ENCODE measurements around the gene TPK1.

TPK1 gene

DNA sequence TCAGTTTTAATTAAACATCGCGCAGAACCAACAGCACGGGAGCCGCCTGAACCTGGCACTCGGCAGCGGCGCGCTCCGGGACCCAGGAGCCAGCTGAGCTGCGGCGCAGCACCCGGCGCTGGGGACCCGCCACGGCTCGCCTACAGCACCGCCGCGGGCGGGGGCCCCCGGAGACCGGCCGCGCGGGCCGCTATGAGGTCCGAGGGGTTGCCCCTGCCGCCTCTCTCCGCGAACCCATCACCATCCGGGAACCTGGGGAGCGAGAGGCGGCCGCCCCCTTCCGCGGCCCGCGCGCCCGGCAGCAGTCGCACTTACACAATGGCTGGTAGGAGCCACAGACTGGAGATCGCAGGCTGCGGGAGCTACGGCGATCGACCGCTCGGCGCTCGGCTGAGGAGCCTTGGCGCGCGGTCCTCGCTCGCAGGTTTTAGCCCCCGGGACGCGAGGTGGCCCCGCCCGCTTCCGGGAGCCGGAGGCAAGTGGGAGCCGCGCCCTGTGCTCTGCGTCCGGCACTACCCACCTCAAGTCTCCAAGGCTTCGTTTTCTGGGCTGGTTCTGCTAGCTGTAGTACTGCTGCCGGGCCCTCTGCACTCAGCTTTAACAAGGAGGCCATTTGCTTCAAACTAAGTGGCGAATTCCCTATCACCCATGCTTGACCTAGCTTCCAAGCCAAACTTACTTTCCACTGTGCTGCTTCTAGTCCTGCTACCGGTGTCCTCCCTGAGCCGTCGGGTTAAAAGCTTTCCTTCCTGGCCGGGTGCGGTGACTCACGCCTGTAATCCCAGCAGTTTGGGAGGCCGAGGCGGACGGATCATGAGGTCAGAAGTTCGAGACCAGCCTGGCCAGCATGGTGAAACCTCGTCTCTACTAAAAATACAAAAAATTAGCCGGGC is at the start of gene TPK1:
Gene TPK1 (minus strand): TSS at position 402 of the 893 bp plus-strand sequence. CDS start 451 bp downstream, outside the sequence.
- DNase-seq = peak; percentile 93

DNA sequence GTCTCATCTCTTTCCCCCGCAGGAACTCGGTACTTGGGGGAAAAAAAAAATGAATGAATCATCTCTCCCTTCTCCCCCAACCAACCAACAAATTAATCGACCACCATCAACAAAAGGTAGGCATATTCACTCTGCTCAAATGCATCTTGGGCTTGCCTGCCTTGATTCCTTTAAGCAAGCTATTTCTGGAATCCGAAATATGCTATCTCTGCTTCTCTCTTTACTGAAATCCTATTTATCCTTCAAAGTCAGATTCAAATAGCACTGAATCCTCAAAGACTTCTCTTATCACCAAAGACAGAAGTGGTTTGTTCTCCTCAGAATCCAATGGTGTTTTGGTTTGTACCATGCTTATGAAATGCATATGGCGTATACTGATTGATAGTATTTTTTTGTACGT is 49.6 kb upstream of the TPK1 start:
- DNase-seq = no peak

DNA sequence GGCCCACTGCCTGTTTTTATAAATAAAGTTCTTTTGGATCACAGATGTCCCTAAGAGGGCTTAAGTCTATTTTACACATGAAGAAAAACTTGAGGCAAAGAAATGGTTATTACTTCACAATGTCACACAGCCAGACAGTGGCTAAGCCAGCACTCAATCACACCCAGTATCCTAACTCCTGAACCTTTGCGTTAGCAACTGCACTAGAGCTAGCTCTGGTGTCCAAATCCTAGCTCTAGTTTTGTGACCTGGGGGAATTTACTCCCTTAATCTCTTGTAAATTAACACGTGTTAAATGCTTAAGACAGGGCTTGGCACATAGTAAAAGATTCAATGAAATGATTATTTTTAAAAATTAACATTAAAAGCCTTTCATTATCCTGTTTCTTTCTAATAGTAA is 49.0 kb upstream of the TPK1 start:
- DNase-seq = no peak

DNA sequence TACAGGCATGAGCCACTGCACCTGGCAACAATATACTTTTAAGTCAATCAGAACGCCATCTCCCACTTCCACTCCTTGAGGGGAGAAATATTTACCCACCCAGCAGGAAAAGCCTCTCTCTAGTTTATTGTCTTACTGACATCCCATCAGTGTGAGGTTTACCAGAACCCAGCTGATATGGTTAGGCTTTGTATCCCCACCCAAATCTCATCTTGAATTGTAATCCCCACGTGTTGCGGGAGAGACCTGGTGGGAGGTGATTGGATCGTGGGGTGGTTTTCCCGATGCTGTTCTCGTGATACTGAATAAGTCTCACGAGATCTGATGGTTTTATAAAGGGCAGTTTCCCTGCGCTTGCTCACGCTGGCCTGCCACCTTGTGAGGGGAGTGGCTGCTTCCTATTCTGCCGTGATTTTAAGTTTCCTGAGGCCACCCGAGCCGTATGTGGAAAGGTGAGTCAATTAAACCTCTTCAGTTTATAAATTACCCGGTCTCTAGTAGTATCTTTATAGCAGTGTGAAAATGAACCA is 37.5 kb upstream of the TPK1 start:
- no peak for DNase-seq

DNA sequence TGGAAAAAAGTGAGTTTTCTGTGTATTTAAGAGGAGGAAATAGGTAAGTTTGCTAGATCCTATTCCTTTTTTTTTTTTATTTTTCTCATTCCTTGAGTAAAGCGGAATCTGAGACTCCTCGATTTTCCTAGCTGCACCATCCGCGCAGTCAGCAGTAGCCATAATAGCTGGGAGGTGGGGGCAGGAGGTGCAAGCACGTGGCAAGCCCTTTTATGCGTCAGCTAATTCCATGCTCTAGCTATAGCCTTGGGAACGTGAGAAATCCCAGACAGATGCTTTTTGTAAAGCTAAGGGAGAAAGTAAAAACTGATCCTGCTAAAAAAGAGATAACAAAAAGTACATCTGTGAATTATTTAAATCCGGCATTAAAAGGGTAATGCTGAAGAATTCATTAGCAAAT is 33.2 kb upstream of the TPK1 start:
- DNase-seq = no peak

DNA sequence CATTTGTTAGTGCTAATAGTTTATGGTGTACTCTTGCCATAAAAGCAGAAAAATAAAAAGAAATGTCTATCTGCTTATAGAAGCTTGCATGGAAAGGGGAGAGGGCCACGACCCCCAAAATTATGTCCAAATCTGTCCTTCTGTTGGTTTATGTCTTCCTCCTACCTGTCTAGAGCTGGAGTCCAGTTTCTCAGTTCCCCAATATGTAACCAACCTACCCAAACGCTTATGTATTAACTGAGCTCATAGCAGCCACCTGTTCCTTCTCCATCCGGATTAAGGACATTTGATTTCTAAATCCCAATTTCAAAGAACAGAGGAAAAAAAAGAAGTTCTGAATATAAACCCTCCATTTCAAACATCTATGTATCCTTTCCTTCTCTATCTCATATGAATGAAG is 30.3 kb upstream of the TPK1 start:
- no peak for DNase-seq

DNA sequence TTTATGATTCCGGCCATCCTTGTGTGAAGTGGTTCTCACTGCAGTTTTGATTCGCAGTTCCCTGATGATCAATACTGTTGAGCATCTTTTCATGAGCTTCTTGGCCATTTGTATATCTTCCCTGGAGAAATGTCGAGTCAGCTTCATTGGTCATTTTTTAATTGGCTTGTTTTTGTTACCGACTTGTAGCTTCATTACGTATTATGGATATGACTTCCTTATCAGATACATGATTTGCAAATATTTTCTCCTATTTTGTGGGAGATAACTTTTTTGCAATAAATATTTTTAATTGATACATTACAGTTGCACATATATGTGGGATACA is 27.4 kb upstream of the TPK1 start:
- no peak for DNase-seq

DNA sequence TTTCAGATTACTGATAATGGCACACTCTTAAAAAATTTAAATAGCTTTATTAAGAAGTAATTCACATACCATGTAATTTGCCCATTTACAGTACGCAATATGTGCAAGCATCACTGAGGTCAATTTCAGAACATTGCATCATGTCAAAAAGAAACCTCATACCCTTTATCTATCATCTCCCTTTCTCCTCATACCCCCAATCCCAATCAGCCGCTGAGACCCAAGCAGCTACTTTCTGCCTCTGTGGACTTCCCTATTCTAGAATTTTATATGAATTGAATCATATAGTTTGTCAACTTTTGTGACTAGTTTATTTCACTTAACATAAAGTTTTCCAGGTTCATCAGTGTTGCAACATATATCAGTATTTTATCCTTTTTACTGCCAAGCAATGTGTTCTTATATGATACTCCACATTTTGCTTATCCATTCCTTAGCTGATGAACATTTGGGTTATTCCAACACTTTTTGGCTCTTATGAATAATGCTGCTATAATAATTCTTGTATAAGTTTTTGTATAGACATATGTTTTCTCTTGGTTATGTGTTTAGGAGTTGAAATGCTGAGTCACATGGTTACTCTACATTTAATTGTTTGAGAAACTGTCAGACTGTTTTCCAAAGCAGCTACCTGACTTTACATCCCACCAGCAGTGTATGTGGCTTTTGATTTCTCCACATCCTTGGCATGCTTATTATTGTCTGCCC is 26.9 kb upstream of the TPK1 start:
- DNase-seq = no peak

DNA sequence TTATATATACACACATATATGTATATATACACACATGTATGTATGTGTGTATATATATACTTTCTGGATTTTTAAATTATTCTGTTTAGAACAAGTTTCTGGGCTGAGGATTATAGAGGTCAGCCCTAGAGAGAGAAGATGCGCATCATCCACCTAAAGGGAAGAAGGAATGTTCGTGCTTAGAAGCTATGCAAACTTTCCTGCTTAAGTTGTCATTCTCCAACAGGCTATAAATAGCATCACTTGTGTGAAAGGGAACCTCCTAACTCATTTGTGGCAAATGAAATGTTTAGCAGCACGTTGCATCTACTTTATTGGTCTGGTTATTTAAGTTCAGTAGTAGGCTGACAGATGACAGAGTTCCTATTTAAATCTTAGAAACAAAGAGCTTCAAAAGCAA is 23.9 kb upstream of the TPK1 start:
- DNase-seq = no peak

DNA sequence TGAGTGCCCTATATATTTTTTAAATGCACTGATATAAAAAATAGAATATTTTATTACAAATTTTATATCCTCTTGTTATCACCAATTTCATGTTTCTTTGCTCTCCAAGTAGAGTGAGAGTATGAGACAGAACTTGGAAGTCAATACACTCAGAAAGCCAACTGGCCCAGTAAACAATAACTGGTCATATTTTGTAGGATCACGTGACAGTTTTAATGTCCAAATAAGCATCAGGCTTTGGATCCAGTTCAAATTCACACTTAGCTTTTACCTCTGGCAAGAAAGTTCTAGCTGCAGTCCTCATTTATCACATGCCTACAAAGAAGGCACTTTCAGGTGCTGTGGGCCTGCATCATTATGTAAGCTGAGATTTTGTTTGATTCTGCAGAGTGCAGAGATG is 21.6 kb upstream of the TPK1 start:
- DNase-seq = no peak

DNA sequence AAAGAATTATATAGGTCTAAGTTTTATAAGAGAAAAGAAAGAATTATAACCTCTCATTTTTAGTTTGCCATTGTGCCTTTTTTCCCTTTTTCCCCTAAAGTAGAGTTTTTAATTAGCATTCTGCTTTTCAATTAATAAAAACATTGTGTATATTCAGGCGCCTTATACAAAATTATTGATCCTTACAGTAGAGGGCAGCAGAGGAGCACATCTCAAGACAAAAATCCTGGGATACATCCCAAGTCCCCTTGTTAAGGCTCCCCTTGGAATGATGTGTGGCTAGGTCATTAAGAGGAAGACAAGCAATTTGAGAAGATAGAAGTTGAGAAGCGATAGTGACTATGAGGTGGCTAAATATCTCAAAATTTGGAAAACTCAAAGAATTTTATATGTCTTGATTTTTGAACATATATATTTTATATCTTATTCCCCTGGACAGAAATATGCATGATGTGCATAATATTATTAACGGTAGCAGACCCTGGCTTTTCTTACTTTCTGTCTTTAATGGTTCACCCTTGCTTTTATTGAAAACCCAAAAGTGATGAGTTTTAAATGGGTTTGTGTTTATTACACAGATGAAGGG is 19.1 kb upstream of the TPK1 start:
- no peak for DNase-seq

DNA sequence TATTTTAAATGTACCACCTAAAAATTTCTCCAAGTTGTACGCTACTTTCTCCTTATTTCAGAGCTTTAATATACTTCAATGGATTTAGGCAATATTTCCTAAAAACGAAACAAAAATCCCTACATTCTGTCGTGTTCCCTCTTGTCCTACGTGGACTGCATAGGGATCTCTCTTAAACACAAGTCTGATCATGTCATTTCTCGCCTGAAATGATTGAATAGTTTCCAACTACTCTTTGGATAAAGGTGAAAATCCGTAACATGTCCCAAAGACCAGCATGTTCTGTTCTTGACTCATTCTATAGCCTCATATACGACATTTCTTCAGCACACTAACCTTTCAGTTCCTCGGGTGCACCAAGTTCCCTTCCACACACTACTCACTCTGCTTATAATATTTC is 17.7 kb upstream of the TPK1 start:
- no peak for DNase-seq

DNA sequence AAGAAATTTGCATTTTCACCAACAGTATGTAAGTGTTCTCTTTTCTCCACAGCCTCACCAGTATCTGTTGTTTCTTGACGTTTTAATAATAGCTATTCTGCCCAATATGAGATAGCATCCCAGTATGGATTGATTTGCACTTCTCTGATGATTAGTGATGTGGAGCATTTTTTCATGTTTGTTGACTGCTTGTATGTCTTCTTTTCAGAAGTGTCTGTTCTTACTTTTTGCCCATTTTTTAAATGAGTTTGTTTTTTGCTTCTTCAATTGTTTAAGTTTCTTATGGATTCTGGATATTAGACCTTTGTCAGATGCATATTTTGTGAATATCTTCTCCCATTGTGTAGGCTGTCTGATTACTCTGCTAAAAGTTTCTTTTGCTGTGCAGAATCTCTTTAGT is 12.2 kb upstream of the TPK1 start:
- no peak for DNase-seq

DNA sequence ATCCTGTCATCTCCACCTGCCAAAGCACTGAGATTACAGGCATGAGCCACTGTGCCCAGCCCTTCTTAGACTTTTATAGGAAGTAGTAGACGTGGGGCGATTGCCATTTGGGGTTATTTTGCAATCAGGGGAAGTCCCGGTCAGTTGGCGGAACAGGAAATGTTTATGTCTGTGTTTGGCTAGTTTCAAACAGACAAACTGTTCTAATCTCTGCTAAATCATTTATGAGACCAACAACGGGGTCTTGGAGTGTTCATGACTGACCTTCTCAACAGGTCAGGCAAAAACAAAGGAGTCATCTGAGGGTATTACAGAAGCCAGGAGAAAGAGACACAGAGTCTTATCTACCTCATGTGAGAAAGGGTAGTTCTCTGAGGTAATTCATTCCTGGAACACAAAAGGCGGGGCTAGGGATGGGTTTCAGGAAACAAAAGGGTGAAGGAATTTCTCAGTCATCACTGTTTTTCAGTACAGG is 6.6 kb upstream of the TPK1 start:
- no peak for DNase-seq

DNA sequence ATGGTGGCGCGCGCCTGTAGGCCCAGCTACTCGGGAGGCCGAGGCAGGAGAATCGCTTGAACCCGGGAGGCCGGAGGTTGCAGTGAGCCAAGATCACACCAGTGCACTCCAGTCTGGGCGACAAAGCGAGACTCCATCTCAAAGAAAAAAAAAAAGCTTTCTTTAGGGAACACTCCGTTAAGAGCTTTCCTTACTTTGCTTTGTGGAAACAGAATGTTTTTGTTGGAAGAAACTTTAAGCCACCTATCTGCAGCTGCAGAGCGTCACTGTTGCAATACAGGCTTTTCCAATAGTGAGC is 641 bp upstream of the TPK1 start:
- DNase-seq = no peak

DNA sequence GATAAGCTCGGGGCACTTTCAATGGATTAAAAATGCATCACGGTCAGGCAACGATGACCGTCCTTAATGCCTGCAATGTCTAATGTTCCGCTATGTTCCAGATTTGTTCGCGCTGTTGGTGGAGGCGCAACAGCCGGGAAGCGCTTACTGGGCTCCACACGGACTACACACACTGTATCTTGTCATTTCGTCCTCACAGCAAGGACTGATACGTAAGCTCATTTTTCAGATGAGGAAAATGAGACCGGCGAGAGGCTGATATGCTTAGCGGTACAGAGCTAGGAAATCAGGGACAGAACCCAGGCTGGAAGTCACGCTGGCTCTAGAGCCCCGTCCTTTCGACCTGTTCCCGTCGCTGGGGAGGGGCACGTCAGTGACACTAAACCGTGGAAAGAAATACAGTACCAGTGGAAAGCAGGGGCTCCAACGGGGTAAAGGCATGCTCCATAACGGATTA is 670 bp downstream of the TPK1 start:
- DNase-seq = peak; percentile 78

DNA sequence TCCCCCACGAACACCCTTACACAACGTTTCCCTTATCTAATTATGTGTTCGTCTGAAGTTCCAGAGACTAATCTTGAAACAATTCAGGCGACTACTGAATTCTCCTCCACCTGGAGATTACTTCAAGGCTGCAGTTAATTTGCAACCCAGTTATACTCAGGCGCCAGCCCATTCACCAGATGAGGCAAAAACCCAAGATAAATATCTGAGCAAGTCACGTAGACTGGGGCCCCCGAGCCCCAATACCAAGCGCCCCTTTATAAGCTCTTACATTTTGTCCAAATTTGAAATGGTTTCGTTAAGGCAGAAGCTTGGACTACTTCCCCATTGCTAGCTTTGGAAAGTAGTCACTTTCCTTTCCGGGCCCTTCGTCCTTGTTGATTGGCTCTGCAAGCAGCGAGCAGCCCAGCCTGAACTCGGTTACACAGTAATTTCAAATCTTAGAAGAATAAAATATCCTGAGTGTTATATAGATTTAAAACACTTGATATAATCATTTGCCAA is 1.2 kb downstream of the TPK1 start:
- no peak for DNase-seq

DNA sequence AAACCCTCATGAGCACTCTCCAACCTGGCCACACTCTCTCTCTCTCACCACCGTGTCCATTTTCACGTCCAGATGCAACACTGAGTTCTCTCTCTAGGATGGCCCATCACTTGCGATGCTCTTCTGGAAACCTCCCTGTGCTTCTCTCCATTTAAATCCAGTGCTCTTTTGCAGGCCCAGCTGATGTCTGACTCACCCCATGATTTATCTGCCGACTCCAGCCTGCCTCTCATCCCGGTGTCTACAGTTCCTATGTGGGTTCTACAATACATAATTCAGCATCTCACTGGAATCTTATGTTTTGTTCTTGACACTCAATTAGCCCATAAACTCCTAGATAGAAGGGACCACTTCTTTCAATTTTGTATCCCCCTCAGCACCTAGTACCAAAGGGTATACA is 5.0 kb downstream of the TPK1 start:
- no peak for DNase-seq

DNA sequence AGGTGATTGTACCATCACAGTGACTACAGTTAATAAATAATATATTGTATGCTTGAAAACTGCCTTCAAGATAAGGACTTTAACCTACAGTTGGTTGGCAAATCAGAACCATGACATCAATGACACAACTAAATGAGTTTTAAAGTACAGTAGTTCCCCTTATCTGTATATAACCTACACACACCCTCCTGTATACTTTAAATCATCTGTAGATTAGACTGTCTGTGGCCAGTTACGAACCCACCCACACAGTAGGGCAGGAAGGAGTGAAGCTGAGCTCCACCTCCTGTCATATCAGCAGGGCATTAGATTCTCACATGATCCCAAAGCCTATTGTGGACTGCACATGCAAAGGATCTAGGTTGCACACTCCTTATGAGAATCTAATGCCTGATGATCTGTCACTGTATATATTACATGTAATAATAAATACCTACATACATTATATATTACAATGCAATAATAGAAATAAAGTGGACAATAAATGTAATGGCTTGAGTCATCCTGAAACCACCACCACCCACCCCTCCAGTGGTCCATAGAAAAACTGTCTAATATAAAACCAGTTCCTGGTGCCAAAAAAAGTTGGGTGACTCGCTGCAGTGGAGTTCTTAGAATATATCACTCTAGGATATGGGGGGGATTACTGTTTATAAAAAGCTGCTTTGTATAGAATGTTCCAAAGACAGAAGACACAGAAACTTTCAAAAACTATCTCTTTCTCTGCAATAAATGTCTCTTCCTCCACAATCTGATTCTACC is 5.6 kb downstream of the TPK1 start:
- DNase-seq = no peak

DNA sequence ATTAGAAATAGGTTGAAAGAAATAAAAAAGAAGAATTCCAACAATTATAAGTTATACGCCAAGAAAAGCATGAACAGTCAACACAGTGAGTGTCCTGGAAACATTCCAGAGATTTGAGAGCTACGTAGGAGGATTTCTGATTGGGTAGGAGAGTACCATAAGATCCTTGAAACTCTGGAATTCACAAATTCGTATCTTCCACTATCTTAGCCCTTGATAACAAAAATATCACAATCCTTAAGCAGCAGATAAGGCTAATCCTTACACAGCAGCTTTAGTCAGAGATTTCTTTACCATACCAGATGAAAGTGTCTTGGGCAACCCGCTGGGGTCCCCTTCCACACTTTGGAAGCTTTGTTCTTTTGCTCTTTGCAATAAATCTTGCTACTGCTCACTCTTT is 8.2 kb downstream of the TPK1 start:
- no peak for DNase-seq

DNA sequence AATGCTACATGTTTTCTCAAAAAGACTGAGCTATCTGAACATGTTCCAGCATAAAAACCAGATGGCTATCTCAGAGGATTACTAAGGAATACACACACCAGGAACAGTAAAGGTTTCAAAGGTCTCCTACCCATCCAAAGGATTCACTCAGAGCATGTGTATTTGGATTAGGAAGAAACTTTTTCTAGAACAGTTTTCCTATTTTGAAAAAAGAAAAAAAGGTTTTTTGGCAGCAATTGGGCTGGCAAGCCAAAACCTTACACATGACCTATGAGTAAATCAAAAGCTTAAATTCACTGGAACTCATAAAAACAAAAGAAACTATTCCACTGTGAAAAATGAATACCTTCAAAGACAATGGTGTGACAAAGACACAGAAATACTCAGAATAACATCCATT is 9.6 kb downstream of the TPK1 start:
- no peak for DNase-seq

DNA sequence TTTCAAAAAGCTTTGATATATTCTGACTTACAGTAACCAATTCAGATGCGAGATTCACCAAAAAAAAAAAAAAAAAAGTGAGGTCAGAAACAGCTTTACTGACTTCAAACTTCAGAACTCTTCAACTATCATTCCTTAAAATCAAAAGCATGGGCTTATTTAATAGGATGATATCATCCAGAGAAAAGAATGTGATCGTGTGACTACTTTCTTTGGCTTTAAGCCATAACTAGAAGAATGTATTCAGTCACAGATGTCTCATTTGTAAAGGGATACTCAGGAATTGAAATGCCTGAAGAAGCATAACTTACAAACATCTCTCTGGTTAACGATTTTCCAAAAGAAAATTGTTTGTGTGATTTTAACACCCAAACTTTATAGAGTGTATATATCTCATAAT is 11.5 kb downstream of the TPK1 start:
- DNase-seq = no peak

DNA sequence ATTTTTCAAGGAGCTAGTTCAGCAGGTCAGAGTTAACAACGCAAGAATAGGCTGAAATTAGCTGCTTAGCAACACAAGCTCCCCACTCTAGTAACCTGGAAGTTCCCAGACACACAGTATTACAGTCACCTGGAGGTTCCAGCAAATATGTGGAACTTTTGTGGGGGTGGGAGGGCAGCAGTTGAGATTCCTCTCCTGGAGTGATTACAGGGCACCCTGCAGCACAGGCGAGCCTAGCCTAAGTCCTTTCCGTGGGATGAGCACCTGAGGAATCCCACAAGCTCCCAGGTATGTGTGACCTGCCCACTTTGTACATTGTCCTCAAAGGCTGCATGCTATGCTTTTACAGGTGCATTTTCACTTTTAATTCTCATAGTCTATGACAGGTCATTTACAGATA is 13.6 kb downstream of the TPK1 start:
- DNase-seq = no peak
